Hepatic stellate cell (primary cell): ENCODE results near the gene DCBLD1.

Source experiments
- DNase-seq: peaks from one replicate; pipeline ENCODE4 v3.0.0; 2011; ENCODE audit warnings: low spot score

Gene DCBLD1

GRCh38 chr6:117558818-117559217 is 76.3 kb downstream of the DCBLD1 start:
- DNase-seq = no peak

- no peak for DNase-seq
Observed at GRCh38 chr6:117559299-117559698, 76.8 kb downstream of the DCBLD1 start.

DNA sequence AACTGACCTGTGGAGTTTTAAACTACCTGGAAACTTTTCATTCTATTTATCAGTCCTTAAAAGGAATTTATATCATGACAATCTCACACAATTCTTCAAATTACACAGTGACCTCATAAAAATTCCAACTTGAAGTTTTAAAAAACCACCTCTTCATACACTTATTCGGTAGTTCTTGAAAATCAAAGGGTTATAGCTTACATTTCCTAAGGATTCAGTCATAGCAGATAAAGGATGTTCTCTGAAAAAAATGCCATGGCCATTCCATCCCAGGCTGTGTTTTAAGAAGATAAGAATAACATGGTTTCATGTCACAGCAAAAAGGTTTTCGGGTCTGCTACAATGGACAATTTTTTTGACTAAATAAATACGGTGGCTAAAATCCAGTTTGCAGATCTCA is 78.7 kb downstream of the DCBLD1 start:
- no peak for DNase-seq

- DNase-seq = no peak
Observed at GRCh38 chr6:117564681-117565080, 82.2 kb downstream of the DCBLD1 start.

DNA sequence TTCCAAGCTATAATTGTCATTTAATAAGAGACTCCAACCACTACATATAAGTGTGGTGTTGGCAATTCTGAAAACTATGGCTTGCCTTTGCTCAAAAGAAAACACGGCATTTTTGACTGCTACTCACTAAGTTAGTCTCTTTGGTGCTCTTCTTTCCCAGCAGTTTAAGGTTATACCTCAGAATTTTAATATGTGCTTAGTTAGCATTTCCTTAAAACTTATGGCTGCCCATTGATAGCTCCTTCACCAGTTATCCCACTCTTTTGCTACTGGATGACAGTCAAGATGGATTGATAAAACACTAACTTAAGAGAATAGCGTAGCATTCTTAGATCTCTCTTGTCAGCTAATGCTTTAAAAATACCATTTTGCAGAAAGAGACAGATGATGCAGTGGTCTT is 85.8 kb downstream of the DCBLD1 start:
- DNase-seq = no peak

- no peak for DNase-seq
Observed at GRCh38 chr6:117568831-117569410, 86.4 kb downstream of the DCBLD1 start.

DNA sequence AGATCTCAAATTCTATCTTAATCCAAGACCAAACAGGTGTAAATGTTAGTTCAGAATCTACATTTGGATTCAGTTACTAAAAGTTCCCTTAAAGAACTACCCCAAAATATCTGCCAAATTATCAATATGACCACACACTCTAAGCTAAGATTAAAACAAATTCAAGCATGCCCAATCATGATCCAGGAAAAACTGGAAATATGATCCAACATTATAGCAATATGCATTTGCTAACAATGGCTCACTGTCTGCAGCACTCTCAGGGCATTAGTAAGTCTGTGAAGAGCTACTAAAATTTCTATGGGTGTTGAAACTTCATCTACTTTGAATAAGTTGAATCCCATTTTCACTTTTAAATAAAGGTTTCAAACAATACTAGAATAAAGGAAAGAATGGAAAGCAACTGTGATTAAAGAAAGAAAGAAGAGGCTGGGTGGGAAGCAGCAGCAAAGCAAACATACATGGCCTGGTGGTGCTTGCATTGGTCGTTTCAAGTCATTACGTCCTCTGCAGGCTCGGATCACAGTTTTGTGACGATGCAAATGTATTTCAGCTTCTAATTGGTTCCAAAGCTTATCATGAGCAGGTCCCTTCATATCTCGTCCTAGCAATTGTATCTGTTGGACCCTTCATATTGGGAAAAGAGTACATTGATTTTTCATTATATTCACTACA is 90.7 kb downstream of the DCBLD1 start:
- no peak for DNase-seq

- DNase-seq = no peak
Observed at GRCh38 chr6:117574198-117574597, 91.7 kb downstream of the DCBLD1 start.

GRCh38 chr6:117585647-117586046 is 103.2 kb downstream of the DCBLD1 start:
- no peak for DNase-seq

DNA sequence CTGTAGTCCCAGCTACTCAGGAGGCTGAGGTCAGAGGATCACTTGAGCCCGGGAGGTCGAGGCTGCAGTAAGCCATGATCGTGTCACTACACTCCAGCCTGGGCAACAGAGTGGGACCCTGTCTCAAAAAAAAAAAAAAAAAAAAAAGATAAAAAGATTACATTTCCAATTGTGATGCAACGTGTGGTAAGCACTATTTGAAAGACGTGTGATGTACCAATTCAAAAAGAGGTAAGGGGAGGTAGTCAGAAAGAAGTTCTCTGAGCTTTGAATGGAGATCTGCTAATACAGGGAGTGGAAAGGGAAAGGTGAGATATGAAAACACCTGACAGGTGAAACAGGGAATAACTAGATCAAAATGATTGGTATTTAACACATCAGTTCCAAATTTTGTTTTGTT is 108.0 kb downstream of the DCBLD1 start:
- DNase-seq = no peak

DNA sequence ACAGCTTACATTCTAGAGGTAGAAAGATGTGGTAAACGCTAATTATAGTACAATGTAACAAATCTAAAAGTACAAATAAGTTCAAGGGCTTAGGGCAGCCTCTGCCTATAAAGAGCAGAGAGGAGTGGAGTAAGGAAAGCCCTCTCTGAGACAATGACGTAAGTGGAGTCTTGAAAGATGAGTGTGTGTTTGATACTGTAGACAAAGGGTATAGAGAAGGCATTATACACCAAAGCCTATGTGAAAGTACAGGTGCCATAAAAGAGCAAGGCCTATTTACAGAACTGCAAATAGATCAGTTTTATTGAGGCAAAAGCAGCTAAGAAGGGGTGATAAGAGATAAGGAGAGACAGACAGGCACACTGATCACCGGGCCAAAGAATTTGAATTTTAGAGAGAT is 108.9 kb downstream of the DCBLD1 start:
- DNase-seq = no peak

- DNase-seq = no peak
Observed at GRCh38 chr6:117592983-117593759, 110.7 kb downstream of the DCBLD1 start.

DNA sequence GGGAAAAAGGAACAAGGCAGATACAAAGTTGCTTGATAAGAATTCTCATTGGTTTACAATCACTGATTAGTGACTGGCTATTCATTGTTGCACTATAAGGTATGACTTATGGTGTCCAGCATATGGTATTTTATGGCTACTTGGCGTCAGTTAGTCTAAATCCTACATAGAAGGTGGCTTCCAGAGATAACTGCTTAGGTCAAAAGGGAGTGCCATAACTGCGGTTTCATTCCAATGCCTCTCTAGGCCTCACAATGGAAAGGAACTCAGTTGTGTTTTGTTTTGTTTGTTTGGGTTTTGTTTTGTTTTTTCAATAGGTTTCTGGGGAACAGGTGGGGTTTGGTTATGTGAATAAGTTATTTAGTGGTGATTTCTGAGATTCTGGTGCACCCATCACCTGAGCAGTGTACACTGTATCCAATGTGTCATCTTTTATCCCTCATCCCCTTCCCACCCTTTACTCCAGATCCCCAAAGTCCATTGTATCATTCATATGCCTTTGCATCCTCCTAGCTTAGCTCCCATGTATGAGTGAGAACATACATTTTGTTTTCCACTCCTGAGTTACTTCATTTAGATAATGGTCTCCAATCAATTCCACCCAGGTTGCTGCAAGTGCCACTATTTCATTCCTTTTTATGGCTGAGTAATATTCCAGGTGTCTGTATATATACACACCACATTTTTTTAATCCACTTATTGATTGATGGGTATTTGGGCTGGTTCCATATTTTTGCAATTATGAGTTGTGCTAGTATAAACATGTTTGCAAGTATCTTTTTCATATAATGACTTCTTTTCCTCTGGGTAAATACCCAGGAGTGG is 112.8 kb downstream of the DCBLD1 start:
- DNase-seq = no peak

GRCh38 chr6:117597755-117598154 is 115.3 kb downstream of the DCBLD1 start:
- DNase-seq = no peak
